Subcutaneous adipose tissue (tissue), 4 donors: Measurements from ENCODE around the gene TXNRD2. TPM values are rescaled to one million over a fixed set of nuclear protein-coding genes. Genes with fewer than 3 reads are reported as not detected.

Experiments used
- total RNA-seq, 4 donors: library from RNA; depleted of rRNA; stranded (reverse); fragments of >200 nt; gene quantifications; one replicate each; pipeline ENCODE4 v1.1.0, GENCODE V29; 2016
- TF ChIP-seq, protein P1 (sequence below): fragments of 450-650 bp; IDR thresholded peaks from one replicate; pipeline ENCODE4 v1.5.1; 2016; ENCODE audit warnings: low read depth, mild to moderate bottlenecking, control low read depth, antibody characterized with exemption, moderate library complexity

Gene TXNRD2
- total RNA-seq, 4 donors from 2014 or later: 11.1 to 28.4 (median 15.8) TPM

DNA sequence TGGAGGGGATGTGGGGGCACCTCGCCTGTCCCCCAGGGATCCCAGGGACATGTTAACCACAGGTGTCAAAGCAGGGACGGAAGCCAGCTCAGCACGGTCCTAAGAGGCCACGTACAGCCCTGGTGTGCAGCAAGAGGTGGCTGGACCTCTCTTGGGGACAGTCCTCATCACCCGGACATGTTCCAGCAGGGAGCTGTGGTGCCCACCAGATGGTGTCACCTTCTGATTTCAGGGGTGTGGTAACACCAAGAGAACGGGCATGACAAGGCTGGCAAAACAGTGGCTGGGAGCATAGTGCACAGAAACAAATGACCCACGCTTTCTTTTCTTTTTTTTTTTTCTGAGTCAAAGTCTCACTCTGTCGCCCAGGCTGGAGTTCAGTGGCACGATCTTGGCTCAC lies 25.6 kb downstream of the TXNRD2 start:
- TF ChIP-seq, protein P1, sequence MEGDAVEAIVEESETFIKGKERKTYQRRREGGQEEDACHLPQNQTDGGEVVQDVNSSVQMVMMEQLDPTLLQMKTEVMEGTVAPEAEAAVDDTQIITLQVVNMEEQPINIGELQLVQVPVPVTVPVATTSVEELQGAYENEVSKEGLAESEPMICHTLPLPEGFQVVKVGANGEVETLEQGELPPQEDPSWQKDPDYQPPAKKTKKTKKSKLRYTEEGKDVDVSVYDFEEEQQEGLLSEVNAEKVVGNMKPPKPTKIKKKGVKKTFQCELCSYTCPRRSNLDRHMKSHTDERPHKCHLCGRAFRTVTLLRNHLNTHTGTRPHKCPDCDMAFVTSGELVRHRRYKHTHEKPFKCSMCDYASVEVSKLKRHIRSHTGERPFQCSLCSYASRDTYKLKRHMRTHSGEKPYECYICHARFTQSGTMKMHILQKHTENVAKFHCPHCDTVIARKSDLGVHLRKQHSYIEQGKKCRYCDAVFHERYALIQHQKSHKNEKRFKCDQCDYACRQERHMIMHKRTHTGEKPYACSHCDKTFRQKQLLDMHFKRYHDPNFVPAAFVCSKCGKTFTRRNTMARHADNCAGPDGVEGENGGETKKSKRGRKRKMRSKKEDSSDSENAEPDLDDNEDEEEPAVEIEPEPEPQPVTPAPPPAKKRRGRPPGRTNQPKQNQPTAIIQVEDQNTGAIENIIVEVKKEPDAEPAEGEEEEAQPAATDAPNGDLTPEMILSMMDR: no peak

DNA sequence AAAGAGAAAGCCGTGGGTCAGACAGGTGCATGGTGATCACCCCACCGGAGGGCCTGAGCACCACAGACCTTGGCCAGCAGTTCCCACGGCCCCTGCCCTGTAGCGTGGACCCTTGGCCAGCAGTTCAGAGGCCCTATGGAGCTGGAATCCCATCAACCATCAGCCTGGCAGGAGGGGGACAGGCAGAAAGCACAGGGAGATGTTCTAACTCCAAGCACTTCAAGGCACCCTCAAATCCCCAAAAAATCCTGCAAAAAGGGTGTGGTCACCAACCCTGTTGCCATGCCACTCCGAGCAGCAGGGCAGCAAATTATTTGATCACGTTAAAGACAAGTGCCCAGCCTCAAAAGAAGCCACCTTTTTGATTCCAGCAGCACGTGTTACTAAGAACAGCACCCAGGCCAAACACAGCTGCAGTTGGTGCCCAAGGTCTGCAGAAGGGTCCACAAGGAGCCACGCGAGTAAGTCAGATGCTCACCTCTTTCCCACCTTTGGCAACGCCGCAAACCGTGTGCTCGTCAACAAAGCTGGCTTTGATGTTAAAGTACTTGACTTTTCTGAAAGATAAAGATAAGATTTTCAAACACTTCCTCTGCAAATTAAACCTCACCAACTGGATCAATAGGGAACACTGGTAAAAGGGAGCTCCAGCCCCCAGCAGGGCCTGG lies 26.2 kb downstream of the TXNRD2 start:
- TF ChIP-seq, protein P1: no peak

DNA sequence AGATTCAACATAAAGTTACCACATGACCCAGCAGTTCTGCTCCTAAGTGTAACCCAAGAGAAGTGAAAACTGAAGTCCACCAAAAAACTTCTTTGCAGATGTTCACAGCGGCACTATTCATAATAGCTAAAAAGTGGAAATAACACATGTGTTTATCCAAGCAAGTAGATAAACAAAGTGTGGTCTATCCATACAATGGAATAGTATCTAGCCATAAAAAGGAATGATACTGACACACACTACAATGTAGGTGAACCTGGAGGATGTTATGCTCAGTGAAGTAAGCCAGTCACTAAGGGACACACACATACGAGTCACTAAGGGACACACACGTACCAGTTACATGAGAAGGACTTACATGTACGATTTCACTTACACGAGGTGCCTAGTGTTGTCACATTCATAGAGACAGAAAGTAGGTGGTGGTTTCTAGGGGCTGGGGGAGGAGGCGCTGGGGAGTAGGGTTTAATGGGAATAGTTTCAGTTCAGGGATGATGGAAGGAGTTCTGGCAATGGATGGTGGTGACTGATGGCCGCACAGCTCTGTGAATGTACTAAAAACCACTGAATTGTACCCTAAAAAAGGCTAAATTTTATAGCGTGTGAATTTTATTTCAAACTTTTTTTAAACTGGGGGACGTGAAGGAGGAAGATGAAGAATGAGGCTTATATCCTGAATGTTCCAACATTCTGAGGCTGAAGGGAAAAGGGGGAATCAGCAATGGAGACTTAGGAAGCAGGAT lies 27.2 kb downstream of the TXNRD2 start:
- TF ChIP-seq, protein P1: no peak

DNA sequence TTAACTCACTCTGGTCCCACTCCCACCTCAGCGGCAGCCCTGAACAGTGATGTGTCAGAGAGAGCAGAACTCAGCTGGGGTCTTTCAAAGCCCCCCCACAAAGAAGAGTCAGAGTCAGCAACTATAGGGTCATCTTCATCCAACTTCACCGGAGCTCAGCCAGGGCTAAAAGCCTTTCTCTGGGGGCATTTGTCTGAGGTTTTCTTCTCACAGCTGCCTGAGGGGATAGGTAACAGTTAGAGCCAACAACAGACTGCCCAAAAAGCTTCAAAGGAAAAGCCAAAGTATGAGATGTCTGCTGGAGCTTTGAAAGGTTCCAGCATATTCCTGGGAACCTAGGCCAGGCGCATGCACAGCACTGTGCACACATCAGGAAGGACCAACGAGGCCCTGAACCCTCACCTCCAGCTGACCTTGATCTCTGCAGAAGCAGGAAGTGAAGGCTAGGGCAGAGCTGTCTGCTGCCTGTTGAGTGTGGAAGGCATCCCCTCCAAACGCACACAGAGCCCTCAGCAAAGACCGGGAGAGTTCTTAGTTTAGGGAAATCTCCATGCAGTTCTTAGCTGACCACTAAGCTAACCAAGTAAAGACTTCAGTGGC lies 28.2 kb downstream of the TXNRD2 start:
- TF ChIP-seq, protein P1: no peak

DNA sequence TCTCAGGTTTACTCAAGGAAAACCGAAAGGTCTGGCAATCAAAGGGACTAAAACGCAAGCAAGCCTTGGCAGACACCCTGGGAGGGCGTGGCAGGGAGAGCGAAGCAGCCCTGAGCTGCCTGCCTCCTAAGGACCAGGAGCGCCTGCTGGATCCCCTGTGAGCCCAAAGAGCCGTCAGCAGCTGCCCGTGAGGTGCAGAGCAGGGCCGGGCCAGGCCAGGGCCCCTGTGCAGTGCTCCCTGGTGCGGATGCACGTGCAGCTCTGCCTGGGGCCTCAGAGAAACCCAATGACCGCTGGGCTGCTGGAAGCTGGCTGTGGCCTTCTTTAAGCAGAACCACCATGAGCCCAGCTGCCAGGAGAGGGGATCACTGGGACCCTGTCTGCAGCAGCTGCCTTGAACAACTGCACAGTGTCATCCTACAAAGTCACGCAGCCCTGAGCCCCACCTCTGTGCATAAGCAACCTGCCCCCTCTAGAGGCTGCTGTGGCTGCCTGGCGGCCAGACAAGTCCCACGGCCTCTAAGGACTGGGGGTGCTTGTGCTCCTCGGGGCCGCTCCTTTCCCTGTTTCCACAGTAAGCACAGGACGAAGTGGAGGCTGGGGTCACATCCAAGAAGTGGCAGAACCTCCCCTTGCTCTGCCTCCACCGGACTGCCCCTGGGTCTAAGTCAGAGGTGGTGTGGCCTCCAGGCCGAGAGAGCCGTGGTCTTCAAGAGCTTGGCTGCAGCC lies 29.2 kb downstream of the TXNRD2 start:
- TF ChIP-seq, protein P1: no peak

DNA sequence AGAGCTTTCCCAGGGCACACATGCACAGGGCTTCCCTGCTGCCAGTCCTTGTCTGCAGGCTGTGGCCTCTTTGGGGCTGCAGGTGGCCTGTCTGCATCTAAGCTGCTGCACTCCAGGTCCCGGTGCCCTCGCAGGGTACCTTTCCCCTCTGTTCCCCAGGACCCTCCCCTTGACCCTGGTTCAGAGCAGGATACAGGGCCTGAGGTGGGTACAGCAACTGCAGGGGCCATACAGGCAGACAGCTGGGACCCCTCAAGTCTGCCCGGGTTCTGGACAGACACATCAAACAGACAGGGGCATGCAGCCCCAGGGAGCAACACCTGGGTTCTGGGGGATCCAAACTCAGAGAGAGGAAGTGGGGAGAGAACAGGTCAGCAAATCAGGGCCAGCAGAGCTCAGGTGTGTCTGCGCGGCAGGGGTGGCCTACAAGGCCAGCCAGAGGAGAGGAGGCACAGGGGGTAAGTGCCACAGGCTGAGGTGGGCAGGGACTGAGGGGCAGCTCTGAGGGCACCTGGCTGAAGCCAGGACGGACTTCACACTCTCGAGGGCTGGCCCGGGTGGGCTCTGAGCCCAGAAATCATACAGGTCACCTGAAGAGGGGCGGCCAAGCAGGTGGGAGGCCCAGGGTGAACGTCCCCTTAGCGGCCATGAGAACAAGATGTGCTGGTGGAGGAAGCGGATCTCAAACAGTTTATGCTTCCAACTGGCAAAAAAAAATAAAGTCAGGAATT lies 29.9 kb downstream of the TXNRD2 start:
- TF ChIP-seq, protein P1: no peak
